Loucy (cell line): Measurements from ENCODE around the gene CDKL4.

Experiments
- H2AFZ ChIP-seq: fragments of 200-600 bp; sonication (generic); 2 replicates; pipeline ENCODE4 v1.6.0; 2016; ENCODE audit warnings: antibody characterized with exemption, mild to moderate bottlenecking, low read length, moderate library complexity
- H3F3A ChIP-seq: fragments of 200-600 bp; 2 replicates; pipeline ENCODE4 v1.6.0; 2016; ENCODE audit warnings: antibody characterized with exemption, low read depth, mild to moderate bottlenecking
- H3K27me3 ChIP-seq: fragments of 200-600 bp; sonication (generic); 2 replicates; pipeline ENCODE4 v1.6.1; 2014; ENCODE audit warnings: low read length, mild to moderate bottlenecking; ENCODE audit not compliant: insufficient read depth, poor library complexity, severe bottlenecking
- H3K36me3 ChIP-seq: fragments of 200-600 bp; sonication (generic); 2 replicates; pipeline ENCODE4 v1.6.1; 2016; ENCODE audit warnings: low read length; ENCODE audit not compliant: insufficient read depth
- H3K4me1 ChIP-seq: fragments of 200-600 bp; sonication (generic); 2 replicates; pipeline ENCODE4 v1.5.1; 2014; ENCODE audit warnings: low read length, mild to moderate bottlenecking; ENCODE audit not compliant: insufficient read depth, poor library complexity, severe bottlenecking
- H3K4me2 ChIP-seq: fragments of 200-600 bp; sonication (generic); 2 replicates; pipeline ENCODE4 v1.6.0; 2014; ENCODE audit warnings: antibody characterized with exemption, low read length, low read depth, mild to moderate bottlenecking; ENCODE audit not compliant: poor library complexity, severe bottlenecking
- H3K4me3 ChIP-seq: fragments of 200-600 bp; sonication (generic); 2 replicates; pipeline ENCODE4 v1.5.1; 2014; ENCODE audit warnings: low read length, mild to moderate bottlenecking, mixed read lengths; ENCODE audit not compliant: poor library complexity, severe bottlenecking
- H3K79me2 ChIP-seq: fragments of 200-600 bp; sonication (generic); 2 replicates; pipeline ENCODE4 v1.6.1; 2014; ENCODE audit warnings: low read length; ENCODE audit not compliant: insufficient read depth
- H3K9ac ChIP-seq: fragments of 200-600 bp; sonication (generic); 2 replicates; pipeline ENCODE4 v1.6.0; 2014; ENCODE audit warnings: mild to moderate bottlenecking, low read depth, low read length, moderate library complexity; ENCODE audit not compliant: poor library complexity, severe bottlenecking
- H3K9me2 ChIP-seq: fragments of 200-600 bp; sonication (generic); replicated peaks from 2 replicates; pipeline ENCODE4 v1.6.1; 2016; ENCODE audit warnings: low read depth, low read length, mixed read lengths
- H3K9me3 ChIP-seq: fragments of 200-600 bp; sonication (generic); 2 replicates; pipeline ENCODE4 v1.6.1; 2014; ENCODE audit warnings: mild to moderate bottlenecking, antibody characterized with exemption, low read length, low read depth; ENCODE audit not compliant: insufficient read depth
- H4K20me1 ChIP-seq: fragments of 200-600 bp; sonication (generic); 2 replicates; pipeline ENCODE4 v1.6.0; 2014; ENCODE audit warnings: antibody characterized with exemption, low read length, mild to moderate bottlenecking; ENCODE audit not compliant: insufficient read depth, poor library complexity, severe bottlenecking
- EZH2phosphoT487 ChIP-seq: fragments of 200-600 bp; IDR thresholded peaks from 2 replicates; pipeline ENCODE4 v1.6.1; 2018; ENCODE audit warnings: antibody characterized with exemption, mild to moderate bottlenecking, moderate library complexity, borderline replicate concordance
- TF ChIP-seq, protein P1 (sequence below): fragments of 200-600 bp; sonication (generic); conservative IDR thresholded peaks from 2 replicates; pipeline ENCODE4 v1.5.1; 2014; ENCODE audit warnings: mild to moderate bottlenecking, antibody characterized with exemption, low read length

Gene CDKL4

DNA sequence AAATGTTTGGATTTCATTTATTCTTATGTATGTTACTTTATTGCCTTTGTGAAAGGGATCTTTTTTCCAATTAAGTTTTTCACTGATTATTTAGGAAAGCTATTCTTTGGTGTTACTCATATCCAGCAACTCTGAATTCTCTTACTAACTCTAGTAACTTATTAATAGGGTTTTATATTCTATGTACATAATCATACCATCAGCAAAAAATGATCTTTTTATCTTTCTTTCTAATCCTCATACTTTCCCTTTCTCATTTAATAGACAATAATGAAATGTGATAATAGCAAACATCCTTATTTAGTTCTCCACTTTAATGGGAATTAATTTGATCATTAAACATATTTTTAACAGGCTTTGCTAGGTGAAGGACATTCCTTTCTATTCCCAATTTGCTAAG, 12.3 kb upstream of the CDKL4 start:
- Histone ChIP-seq H3K4me1 (no peaks in the 10 kb centered on the region), H3K9ac (no peak overlapping the region), H4K20me1 (no peaks in the 10 kb centered on the region), H3K4me3 (no peak overlapping the region), H3K27me3 (no peaks in the 10 kb centered on the region), H3K9me3 (0 out of 2 replicates have a peak, but pooled peaks cover under 1% of the 10 kb centered on the region), H3K4me2 (no peak overlapping the region), H3K36me3 (peaks cover 16% of the 10 kb centered on the region; the same call in 1 of the 2 replicates), H3K79me2 (no peaks in the 10 kb centered on the region), H3F3A (no peaks in the 10 kb centered on the region), H2AFZ (no peak overlapping the region), H3K9me2 (no peaks in the 10 kb centered on the region)
- TF ChIP-seq EZH2phosphoT487: no peak
- TF ChIP-seq, protein P1, sequence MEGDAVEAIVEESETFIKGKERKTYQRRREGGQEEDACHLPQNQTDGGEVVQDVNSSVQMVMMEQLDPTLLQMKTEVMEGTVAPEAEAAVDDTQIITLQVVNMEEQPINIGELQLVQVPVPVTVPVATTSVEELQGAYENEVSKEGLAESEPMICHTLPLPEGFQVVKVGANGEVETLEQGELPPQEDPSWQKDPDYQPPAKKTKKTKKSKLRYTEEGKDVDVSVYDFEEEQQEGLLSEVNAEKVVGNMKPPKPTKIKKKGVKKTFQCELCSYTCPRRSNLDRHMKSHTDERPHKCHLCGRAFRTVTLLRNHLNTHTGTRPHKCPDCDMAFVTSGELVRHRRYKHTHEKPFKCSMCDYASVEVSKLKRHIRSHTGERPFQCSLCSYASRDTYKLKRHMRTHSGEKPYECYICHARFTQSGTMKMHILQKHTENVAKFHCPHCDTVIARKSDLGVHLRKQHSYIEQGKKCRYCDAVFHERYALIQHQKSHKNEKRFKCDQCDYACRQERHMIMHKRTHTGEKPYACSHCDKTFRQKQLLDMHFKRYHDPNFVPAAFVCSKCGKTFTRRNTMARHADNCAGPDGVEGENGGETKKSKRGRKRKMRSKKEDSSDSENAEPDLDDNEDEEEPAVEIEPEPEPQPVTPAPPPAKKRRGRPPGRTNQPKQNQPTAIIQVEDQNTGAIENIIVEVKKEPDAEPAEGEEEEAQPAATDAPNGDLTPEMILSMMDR: no peak

DNA sequence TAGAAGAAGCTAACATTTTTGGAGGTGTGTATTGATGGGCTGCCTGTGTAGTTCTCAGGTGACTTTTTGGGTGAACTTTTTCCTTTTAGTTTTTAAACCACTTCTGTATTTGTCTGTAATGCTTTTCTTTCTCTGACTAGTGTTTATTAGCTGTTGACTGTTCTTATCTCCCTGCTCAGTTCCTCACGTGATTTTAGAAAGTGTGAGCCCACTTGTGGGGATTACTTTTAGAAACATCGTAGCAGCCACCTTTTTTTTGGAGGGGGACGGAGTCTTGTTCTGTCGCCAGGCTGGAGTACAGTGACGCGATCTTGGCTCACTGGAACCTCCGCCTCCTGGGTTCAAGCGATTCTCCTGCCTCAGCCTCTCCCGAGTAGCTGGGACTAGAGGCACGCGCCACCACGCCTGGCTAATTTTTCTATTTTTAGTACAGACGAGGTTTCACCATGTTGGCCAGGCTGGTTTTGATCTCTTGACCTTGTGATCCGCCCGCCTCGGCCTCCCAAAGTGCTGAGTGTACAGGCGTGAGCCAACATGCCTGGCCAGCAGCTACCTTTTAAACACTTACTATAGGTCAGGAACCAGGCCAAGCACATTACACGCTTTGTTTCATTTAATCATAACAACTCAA, 9.2 kb upstream of the CDKL4 start:
- Histone ChIP-seq H3K9me2 (no peaks in the 10 kb centered on the region), H3K9ac (no peak overlapping the region), H3K4me2 (no peak overlapping the region), H3K27me3 (no peaks in the 10 kb centered on the region), H4K20me1 (no peaks in the 10 kb centered on the region), H3K4me1 (no peaks in the 10 kb centered on the region), H3K4me3 (no peak overlapping the region), H3K36me3 (peaks cover 15% of the 10 kb centered on the region; the same call in 1 of the 2 replicates), H3K9me3 (peaks cover 6% of the 10 kb centered on the region; the same call in 1 of the 2 replicates), H3F3A (no peaks in the 10 kb centered on the region), H2AFZ (no peak overlapping the region), H3K79me2 (no peaks in the 10 kb centered on the region)
- TF ChIP-seq EZH2phosphoT487: no peak
- TF ChIP-seq, protein P1: no peak

DNA sequence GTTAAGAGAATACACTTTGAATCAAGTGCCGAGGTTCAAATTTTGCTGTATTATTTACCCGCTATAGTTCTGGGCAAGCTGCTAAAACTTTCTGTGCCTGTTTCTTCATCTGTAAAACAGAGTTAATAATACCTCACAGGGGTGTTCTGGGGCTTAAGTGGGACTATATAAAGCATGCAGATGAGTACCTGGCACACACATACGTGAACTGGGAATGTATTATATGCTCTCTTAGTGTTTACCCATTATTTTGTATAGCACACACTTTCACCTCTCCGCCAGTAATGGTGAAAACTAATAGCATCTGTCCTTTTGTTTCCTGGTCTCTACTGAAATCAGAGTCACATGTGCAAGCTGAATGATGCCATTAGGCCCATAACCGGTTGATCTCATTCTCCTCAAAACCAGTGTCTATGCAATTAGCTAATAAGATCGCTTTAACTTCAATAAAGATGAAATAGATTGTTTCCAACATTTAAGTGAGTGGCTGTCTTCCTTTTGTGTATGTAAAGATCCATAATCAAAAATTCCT, 3.8 kb upstream of the CDKL4 start:
- Histone ChIP-seq H2AFZ (no peak overlapping the region), H3F3A (no peaks in the 10 kb centered on the region), H4K20me1 (no peaks in the 10 kb centered on the region), H3K9me3 (peaks cover 6% of the 10 kb centered on the region; the same call in 1 of the 2 replicates), H3K4me1 (peaks cover 10% of the 10 kb centered on the region), H3K9ac (no peak overlapping the region), H3K4me2 (no peak overlapping the region), H3K9me2 (no peaks in the 10 kb centered on the region), H3K79me2 (no peaks in the 10 kb centered on the region), H3K27me3 (no peaks in the 10 kb centered on the region), H3K4me3 (no peak overlapping the region), H3K36me3 (peaks cover 4% of the 10 kb centered on the region; the same call in 1 of the 2 replicates)
- no peak for TF ChIP-seq EZH2phosphoT487
- TF ChIP-seq, protein P1: no peak
